Dedifferentiated amniotic fluid mesenchymal stem cell (primary cell): ENCODE results near the gene NRXN3.

ENCODE experiments used
- DNase-seq: peaks from one replicate; pipeline ENCODE4 v3.0.0-alpha.2; 2016; ENCODE audit errors: extremely low spot score

NRXN3 gene

GRCh38 chr14:79805636-79806035 is 1635.5 kb downstream of the NRXN3 start:
- DNase-seq, result no peak

DNA sequence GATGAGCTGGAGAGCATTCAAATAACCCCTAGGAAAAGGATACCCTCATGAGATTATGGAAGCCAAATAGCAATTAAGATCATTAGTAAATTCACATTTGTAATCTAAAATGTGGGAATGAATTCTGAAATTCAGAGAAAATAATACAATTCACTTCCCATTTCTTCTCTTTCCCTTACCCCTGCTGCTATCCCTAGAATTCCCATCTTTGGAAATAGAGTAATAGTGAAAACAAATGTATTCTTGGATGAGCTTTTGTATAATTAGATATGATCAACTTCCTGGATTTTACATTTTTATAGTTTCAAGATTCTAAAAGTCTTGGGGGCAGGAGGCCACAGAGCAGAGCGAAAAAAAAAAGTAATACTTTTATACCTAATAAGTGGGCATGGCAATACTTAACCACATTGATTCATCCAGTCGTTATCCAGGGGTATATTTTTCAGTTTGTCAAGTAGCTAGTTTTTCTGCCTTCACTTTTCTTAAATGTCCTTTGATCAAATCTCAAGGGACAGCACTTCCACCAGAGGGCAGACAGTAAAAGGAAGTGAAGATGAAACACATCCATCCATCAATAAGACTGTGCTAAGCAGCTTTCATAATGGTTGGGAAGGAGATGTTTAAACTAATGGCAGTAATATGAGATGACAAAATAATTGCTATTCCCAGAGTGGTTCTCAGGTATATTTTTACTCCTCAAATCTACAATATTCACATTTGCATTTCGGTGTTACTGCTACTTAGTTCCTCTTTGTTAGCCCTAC is 1639.9 kb downstream of the NRXN3 start:
- DNase-seq, result no peak

GRCh38 chr14:79820866-79821535 is 1650.8 kb downstream of the NRXN3 start:
- no peak for DNase-seq

DNA sequence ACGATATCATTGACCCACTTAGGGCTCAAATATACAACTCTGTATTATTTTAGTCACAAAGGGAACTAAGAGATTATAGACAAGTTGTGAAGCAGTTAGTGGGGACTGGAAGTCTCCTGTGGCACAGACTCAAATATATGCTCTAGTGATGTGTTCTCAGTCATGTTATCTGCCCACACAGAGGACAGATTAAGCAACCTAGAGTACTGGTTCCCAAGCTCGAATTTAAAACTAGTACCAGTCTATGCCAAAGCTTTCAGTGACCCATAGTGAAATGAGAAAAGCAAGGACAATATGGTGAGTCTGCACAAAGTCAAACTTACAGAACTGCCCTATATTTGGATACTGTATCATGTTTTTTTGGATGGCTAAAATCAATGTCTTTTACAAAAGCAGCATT is 1651.9 kb downstream of the NRXN3 start:
- no peak for DNase-seq

GRCh38 chr14:79825046-79825521 is 1654.9 kb downstream of the NRXN3 start:
- no peak for DNase-seq

- DNase-seq, result no peak
Measured at GRCh38 chr14:79826362-79826761, 1656.2 kb downstream of the NRXN3 start.

DNA sequence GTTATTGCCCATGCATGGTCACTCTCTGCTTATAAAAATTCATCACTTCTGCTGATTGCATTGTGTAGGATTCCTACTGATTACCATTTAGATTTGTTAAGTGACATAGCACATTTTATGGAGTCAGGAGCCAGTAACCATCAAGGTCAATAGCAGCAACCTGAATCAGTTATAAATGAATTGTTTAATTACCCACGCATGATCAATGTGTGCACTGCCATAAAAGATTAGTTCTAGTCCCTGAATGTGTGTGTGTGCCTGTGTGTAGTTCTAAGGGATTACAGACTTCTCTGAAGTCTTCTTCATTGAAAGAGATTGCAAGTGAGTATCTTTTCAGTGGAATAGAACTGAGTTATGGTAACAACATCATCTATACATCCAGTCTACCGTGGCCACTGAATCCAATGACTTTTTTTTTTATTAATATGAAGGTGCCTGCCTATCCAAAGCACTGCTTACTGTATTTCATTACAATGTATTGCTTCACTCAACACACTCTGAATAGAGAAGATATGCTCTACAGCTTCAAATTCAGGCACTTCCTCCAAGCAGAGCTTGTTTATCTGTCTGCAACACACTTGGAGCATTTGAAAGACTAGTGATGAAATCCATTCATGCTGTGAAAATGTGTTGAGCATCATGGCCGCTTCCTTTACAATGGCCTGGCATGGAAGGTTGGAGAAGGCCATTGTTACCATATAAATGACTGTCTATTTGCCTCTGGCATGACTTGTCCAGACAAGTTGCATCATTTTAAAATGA is 1659.4 kb downstream of the NRXN3 start:
- DNase-seq, result no peak

GRCh38 chr14:79831195-79831892 is 1661.2 kb downstream of the NRXN3 start:
- no peak for DNase-seq

- DNase-seq, result no peak
Measured at GRCh38 chr14:79833781-79834180, 1663.6 kb downstream of the NRXN3 start.

GRCh38 chr14:79834868-79835267 is 1664.7 kb downstream of the NRXN3 start:
- no peak for DNase-seq

- no peak for DNase-seq
Measured at GRCh38 chr14:79836577-79836976, 1666.4 kb downstream of the NRXN3 start.

- DNase-seq, result no peak
Measured at GRCh38 chr14:79837699-79838098, 1667.5 kb downstream of the NRXN3 start.

GRCh38 chr14:79840103-79840502 is 1669.9 kb downstream of the NRXN3 start:
- DNase-seq, result no peak

DNA sequence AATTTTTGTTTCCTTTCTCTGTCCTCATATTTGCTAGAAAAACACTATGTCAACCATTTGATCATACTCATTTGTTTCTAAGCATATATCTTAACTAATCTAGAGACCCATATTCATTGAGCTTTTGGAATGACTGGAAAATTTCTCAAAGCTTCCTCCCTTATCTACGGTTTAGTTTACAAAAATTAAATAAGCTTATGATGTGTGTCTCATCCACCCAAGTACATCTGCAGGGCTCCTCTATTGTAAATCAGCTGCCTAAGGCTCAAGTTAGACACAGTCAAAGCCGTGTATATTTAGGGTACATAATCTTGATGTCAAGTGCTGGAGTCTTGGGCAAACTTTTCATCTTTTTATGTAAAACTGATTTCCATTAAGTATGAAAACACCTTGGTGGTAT is 1670.7 kb downstream of the NRXN3 start:
- DNase-seq, result no peak

DNA sequence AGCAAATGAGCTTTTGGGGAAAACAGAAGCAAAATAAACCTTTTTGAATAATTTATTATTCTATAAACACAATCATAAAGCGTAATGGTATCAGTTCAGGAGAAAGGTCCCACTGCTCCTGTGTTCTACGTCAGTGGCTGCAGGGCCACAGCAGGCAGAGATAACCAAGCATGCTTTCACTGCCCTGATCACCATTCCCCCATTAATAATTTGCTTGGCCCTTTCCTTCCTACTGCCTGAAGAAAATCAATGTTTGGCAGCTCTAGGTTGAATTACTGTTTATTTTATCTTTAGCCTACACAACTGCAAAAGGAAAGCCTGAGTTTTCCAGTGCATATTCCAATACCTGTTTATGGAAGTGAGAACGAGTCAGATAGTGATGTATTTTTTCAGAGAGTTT is 1671.3 kb downstream of the NRXN3 start:
- DNase-seq, result no peak

GRCh38 chr14:79842270-79842669 is 1672.1 kb downstream of the NRXN3 start:
- DNase-seq, result no peak

DNA sequence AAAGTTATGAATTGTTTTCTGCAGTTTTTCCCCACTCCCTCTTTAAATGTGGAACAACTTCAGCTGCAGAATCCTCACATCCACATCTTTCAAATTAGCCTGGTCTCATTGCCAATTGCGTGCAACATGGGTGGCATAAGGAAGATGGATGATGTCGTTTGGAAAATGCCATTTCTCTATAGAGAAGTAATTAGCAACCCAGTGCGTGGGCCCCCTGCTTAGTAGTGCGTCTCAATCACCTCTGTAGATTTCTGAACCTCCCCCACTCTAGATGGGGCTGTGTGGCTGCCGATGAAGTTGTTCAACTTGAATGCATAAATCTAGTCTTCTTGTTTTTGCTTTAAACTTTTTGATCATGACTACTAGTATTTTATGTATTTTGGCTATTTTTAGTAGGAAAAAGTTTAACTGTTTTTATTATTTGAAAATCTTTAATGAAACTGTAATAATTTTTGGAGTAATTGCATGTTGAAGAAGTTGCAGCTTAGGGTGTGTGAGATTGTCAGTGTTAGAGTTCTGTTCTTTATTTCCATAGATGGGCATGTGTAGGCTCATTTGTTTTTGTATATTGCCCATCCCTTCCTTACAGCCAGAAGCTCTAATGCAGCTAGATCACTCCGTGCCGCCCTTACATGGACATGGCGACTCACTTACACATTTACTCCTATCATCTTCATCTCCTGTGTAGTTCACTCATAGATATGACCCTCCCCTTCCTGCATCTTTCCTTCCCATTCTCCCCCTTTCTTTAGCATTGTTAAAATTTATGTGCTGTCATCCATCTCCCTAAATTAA is 1683.0 kb downstream of the NRXN3 start:
- no peak for DNase-seq

DNA sequence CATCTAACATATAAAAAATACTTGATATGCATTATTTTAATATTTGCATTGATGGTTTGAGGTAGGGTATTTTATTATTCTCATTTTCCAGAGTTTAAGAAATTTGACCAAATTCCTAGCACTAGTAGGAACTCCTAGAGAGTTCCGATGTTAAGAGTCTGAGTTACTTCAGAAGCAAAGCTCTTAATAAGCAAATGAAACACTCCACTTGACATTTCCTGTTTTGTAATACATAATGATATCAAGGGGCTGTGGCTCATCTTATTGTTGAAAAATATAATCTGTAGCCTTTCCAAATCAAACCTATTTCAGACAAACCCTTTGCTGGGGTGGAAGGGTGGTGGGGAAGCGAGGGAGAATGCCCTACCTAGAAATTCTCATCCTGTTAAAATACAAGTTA is 1685.6 kb downstream of the NRXN3 start:
- no peak for DNase-seq

DNA sequence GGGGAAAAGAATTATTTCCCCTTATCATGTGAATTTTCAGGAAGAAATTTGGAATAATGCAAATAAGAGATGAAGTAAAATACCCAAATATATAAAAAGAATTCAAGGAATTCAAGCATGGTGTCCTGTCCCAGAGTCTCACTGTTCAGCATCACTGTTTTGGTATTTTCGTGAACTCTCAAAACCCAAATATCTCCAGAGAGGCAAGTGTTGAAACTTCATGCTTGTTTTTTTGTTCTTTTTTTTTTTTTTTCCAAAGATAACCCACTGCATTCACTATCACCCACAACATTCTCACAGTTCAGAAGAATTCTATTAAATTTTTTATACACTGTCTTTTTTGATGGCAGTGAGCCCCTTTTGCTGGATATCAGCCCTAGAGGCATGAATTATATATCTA is 1686.2 kb downstream of the NRXN3 start:
- DNase-seq, result no peak

DNA sequence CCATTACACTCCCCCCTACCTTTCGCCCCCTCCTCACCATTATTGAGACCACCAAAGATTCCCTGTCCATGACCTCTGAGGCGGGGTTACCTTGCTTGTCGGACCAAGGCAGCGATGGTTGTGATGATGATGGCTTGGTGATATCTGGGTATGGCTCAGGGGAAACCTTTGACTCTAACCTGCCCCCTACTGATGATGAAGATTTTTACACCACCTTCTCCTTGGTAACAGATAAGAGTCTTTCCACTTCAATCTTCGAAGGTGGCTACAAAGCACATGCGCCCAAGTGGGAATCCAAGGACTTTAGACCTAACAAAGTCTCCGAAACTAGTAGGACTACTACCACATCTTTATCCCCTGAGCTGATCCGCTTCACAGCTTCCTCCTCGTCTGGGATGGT is 1690.9 kb downstream of the NRXN3 start:
- no peak for DNase-seq

DNA sequence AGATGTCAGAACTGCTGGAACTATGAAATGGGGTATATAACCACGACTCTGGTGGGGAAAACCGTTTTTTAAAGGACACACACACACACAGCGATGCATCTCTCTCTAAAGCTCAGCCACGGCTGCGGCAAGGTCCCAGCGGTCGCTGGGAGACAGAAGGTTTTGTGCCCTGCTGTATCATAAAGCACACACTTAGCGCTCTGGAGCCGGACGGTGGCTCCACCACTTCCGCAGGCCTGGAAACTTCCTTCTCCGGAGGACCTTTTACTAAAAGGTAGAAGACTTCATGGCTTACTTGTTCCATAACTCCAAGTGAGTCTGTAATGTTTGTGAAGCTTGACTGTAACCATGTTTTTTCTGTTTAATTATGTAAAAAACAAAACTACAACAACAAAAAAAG is 1691.9 kb downstream of the NRXN3 start:
- DNase-seq, result no peak
